Spinal cord (tissue), 10 donors: Measurements from ENCODE around the gene ANKRD60. TPM values are rescaled to one million over a fixed set of nuclear protein-coding genes. Genes with fewer than 3 reads are reported as not detected.
A peak's percentile ranks its signal among the peaks of the same experiment; 100 is the strongest.

Source experiments
- DNase-seq, 6 donors: peaks; one replicate each; pipeline versions ENCODE4 v3.0.0 to v3.0.0-alpha.2; 2013 to 2015; ENCODE audit warnings: low spot score in 6 of 6, low read depth in 4 of 6
- H3K27ac ChIP-seq: one replicate; pipeline ENCODE4 v1.5.1; 2013; ENCODE audit warnings: low read depth, low read length, control low read depth
- H3K27me3 ChIP-seq: one replicate; pipeline ENCODE4 v1.6.1; 2013; ENCODE audit warnings: low read length; ENCODE audit not compliant: control insufficient read depth, insufficient read depth
- H3K36me3 ChIP-seq: one replicate; pipeline ENCODE4 v1.6.1; 2013; ENCODE audit warnings: low read length; ENCODE audit not compliant: control insufficient read depth, insufficient read depth
- H3K4me1 ChIP-seq: one replicate; pipeline ENCODE4 v1.6.1; 2013; ENCODE audit warnings: low read length; ENCODE audit not compliant: control insufficient read depth, insufficient read depth
- H3K4me3 ChIP-seq: one replicate; pipeline ENCODE4 v1.5.1; 2013; ENCODE audit warnings: low read depth, low read length, control low read depth
- H3K9me3 ChIP-seq: one replicate; pipeline ENCODE4 v1.6.1; 2013; ENCODE audit warnings: low read length; ENCODE audit not compliant: control insufficient read depth, insufficient read depth
- WGBS: methylation state at CpG from one replicate; pipeline ENCODE4 v1.1.5; 2013; ENCODE audit warnings: missing lambda C conversion rate; ENCODE audit not compliant: insufficient coverage; 5-methylcytosine and 5-hydroxymethylcytosine counted together
- polyA plus RNA-seq, 2 donors: library from polyadenylated mRNA; unstranded; fragments of 120-200 nt; gene quantifications; one replicate each; pipeline ENCODE4 v1.2.1, GENCODE V29; 2013; ENCODE audit not compliant: insufficient read length in 2 of 2
- total RNA-seq, 2 donors: library from RNA; depleted of rRNA in 1 of 2; stranded (reverse); fragments of 120-200 nt in 1 of 2; fragments of >200 nt in 1 of 2; gene quantifications; one replicate each; pipeline versions ENCODE4 v1.2.3 to v1.2.4, GENCODE V29; 2013 to 2014
- donor health status: healthy.

Gene ANKRD60
- total and polyA plus RNA-seq, 4 donors, result not detected

DNA sequence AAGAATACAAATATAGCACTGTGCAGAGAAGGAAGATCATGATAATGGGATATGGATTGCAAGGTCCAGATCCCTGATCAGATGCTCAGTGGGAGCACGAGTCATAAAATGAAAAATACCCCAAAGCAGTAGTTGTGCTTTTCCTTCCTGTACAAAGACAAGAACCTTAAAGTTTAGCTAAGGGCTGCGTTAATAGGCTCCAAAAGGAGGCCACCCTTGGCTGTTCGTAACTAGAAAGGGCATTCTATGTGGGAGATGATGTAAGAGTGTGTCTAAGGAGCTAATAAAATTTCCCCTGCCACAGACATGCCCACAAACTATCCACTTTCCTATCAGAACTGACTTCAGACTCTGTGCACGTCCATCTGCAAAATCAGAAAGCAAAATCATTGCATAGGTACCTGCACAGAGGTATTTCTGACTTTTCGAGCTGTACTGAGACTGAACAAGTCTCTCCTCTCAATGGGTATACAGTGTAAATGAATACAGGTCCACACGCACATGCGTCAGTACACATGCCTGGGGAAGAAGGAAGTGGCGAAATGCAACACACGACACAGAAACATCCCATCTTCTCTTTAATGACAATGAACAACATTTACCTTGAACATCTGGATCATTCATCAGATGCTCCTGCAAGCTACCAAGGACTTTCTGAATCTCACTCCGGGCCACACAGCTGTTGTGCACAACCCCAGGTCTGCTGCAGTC is 16.9 kb upstream of the ANKRD60 start:
- Histone ChIP-seq H3K27ac (no peak overlapping the region), H3K36me3 (peaks cover 11% of the 10 kb centered on the region), H3K4me3 (no peak overlapping the region), H3K27me3 (no peaks in the 10 kb centered on the region), H3K9me3 (no peaks in the 10 kb centered on the region), H3K4me1 (no peaks in the 10 kb centered on the region)
- DNase-seq, result no peak
- WGBS, result 95% methylated on average over 4 of the region's 10 CpGs

- Histone ChIP-seq H3K9me3 (no peaks in the 10 kb centered on the region), H3K4me1 (no peaks in the 10 kb centered on the region), H3K4me3 (no peak overlapping the region), H3K36me3 (peaks cover 11% of the 10 kb centered on the region), H3K27ac (no peak overlapping the region), H3K27me3 (no peaks in the 10 kb centered on the region)
- 90% methylated on average over 5 of the region's 7 CpGs for WGBS
- DNase-seq, result no peak
Measured at GRCh38 chr20:58244517-58245030, 16.1 kb upstream of the ANKRD60 start.

DNA sequence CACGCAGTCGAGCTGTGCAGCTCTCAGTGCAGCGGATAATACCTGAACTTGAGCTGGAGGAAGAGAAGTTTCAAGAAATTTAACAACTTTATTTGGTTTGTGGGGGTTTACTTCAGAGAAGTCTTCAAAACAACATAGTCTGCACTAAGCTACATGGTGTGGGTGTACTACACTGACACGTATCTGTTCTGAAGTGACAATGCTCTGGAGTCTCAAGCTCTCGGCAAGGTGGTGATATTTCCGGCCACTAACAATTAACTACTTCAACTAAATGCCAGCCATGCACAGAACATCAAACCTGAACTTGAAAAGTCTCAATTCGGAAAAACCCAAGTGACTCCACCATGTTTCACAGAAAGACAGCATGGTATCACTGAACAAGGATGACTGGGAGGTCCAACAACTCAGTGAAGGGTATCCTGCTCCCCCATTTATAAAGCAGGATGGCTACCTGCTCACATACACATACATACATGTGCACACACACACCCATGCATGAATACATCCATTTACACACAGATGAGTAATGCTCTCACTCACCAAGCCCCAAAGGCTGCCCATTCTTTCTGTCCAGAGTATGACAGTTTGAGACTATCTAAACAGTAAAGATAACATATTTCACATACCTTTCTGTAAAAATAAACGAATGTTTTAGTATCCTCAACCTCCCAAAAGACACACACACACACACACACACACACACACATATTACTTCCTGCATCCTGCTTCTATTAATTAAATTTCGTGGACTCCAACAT is 15.4 kb upstream of the ANKRD60 start:
- 91% methylated on average over 8 of the region's 9 CpGs for WGBS
- no peak for DNase-seq
- Histone ChIP-seq H3K36me3 (peaks cover 11% of the 10 kb centered on the region), H3K27me3 (no peaks in the 10 kb centered on the region), H3K9me3 (no peaks in the 10 kb centered on the region), H3K4me1 (no peaks in the 10 kb centered on the region), H3K27ac (no peak overlapping the region), H3K4me3 (no peak overlapping the region)

DNA sequence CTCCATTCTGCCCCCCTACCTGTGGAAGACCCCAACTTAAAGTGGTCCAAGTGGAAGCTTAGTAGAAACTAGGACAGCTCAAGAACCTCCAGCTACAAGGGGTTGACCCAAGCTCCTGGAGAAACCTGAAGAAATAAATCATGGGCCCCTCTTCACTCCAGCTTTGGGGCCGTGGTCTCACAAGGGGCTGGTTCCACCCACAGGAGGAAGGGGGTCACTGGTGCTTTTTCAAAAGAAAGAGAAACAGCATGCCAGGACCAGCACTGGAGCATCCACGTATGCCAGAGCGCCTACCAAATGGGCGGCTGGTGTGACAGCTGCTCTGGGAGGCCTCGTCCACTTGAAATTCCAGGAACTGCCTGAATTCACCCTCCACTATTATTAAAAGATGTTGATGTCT is 14.4 kb upstream of the ANKRD60 start:
- H3K9me3 ChIP-seq, result no peaks in the 10 kb centered on the region
- H3K36me3 ChIP-seq, result peaks cover 11% of the 10 kb centered on the region
- no peak overlapping the region for H3K4me3 ChIP-seq
- DNase-seq, result no peak
- H3K27me3 ChIP-seq, result no peaks in the 10 kb centered on the region
- no peak overlapping the region for H3K27ac ChIP-seq
- H3K4me1 ChIP-seq, result no peaks in the 10 kb centered on the region
- WGBS, result no CpG with 5 or more reads among the region's 5 CpGs

DNA sequence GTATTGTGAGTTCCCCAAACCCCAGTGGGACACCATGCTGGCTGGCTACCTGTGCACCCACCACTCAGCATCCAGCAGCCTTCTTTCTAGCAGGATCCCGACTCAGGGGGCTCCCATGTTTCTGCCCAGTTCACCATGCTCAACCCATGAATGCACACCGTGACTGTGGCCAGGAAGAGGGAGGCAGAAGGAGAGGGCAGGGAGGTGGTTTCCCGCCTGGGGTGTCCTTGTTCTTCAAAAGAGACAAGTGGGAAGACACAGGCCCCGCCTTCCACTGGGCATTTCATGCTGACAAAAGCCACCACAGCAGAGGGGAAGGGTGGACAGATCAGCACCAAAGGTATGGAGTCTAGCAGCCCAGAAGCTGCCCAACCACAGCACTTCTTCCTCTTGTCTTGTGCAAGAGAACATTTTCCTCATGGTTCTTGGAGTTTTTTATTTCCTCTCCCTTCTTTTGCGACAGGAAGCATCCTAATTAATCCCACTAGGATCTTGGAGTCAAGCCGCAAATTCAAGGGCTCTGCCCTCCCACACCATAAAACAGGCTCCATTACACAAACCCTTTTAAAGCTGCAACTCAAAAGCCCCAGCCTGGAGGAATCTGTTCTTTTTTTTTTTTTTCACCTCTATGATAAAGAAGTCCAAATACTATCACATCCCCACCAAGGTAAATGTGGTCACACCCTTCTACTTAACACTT is 13.5 kb upstream of the ANKRD60 start:
- no peaks in the 10 kb centered on the region for H3K27me3 ChIP-seq
- H3K36me3 ChIP-seq, result peaks cover 11% of the 10 kb centered on the region
- DNase-seq, result no peak
- no peak overlapping the region for H3K4me3 ChIP-seq
- 89% methylated on average over 5 of the region's 6 CpGs for WGBS
- no peaks in the 10 kb centered on the region for H3K4me1 ChIP-seq
- no peak overlapping the region for H3K27ac ChIP-seq
- no peaks in the 10 kb centered on the region for H3K9me3 ChIP-seq

DNA sequence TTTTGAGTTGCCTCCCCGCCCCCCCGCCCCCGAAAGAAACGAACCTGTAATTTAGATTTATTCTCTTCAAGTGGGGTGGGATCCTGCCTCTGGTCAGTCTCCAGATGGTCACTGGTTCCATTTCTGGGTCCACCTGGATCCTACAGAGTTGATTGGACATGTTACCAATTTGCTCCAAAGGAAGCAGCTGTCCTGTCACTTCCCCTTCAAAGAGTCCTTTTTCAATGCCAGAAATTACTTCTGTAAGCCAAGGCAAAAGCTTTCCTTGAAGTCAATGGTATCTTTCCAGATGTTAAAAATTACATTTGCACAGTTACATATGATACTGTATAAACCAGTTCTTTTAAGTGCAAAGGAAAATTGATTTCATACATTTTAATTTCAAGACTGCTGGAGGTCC is 12.0 kb upstream of the ANKRD60 start:
- no peaks in the 10 kb centered on the region for H3K4me1 ChIP-seq
- peaks cover 2% of the 10 kb centered on the region for H3K36me3 ChIP-seq
- no peaks in the 10 kb centered on the region for H3K9me3 ChIP-seq
- H3K4me3 ChIP-seq, result no peak overlapping the region
- no peak for DNase-seq
- no CpG with 5 or more reads among the region's 4 CpGs for WGBS
- no peak overlapping the region for H3K27ac ChIP-seq
- H3K27me3 ChIP-seq, result no peaks in the 10 kb centered on the region

- no peaks in the 10 kb centered on the region for H3K9me3 ChIP-seq
- H3K4me1 ChIP-seq, result no peaks in the 10 kb centered on the region
- H3K36me3 ChIP-seq, result peaks cover 2% of the 10 kb centered on the region
- 70% methylated on average over 7 of the region's 7 CpGs for WGBS
- H3K27ac ChIP-seq, result no peak overlapping the region
- H3K4me3 ChIP-seq, result no peak overlapping the region
- H3K27me3 ChIP-seq, result peaks cover 7% of the 10 kb centered on the region
- peak in 1 of 6 donors; percentile 42 for DNase-seq
Measured at GRCh38 chr20:58239216-58239615, 10.8 kb upstream of the ANKRD60 start.

DNA sequence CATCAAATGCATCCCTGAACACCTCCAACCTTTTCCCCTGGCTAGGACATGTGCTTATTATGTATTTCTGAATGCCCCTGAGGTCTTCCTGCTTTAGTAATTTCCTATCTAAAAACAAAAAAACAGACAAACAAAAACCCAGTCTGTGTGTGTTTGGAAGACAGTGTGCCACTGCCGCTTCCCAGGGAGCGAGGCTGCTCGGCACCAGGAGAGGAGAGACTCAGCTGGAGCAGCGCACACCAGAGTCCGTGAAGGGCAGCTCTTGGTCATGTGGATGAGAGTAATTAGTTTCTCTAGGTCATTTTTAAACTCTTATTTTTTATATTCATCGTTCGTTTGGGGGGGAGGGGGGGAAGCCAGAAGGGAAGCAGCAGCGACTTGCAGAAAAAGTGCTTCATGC is 10.0 kb upstream of the ANKRD60 start:
- no peak for DNase-seq
- no CpG with 5 or more reads among the region's 8 CpGs for WGBS
- peaks cover 2% of the 10 kb centered on the region for H3K36me3 ChIP-seq
- H3K27ac ChIP-seq, result no peak overlapping the region
- peaks cover 7% of the 10 kb centered on the region for H3K27me3 ChIP-seq
- no peak overlapping the region for H3K4me3 ChIP-seq
- H3K9me3 ChIP-seq, result no peaks in the 10 kb centered on the region
- H3K4me1 ChIP-seq, result no peaks in the 10 kb centered on the region

DNA sequence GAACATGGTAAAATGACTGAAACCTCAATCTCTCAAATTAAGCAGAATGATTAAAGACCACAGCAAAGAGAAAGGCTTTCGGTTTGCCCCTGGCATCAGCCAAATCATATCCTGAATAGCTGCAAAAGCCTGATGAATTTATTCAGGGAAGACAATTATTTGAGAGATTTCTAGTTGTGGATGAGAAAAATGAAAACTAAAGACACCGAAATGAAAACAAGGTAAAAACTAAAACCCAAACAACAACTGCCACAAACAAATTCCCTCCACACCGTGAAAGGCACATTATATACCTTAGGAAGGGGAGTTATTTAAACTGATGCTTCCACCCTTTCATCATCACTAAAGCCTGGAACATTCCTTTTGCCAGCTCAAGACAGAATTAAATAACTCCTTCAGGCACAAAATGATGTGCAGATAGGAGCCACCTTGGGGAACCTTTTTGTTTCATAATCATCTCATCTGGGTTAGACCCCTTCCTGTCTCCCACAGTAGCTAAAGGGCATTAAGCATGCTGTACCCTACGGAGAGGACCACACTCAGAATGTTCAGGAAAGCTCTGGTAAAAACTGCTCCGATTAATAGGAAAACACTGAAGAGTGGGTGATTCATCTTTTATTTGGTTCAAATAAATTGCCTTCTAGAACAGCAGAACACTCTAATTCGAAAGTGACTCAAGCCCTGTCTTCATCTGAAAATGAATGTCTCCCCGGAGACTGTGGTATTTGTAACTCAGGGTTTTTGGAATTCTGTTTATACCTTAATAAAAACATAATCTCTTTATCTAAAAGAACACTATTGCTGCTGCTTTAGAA is 9.1 kb upstream of the ANKRD60 start:
- Histone ChIP-seq H3K4me1 (no peaks in the 10 kb centered on the region), H3K27ac (no peak overlapping the region), H3K27me3 (peaks cover 7% of the 10 kb centered on the region), H3K36me3 (peaks cover 2% of the 10 kb centered on the region), H3K9me3 (no peaks in the 10 kb centered on the region), H3K4me3 (no peak overlapping the region)
- DNase-seq, result no peak
- WGBS, result no CpG with 5 or more reads among the region's 7 CpGs
